Measurements from ENCODE around the gene CD38. TPM values are rescaled to one million over a fixed set of nuclear protein-coding genes. Genes with fewer than 3 reads are reported as not detected.

Gene CD38
- total RNA-seq, 1 donor from 2014 or later, result 0.64 TPM

DNA sequence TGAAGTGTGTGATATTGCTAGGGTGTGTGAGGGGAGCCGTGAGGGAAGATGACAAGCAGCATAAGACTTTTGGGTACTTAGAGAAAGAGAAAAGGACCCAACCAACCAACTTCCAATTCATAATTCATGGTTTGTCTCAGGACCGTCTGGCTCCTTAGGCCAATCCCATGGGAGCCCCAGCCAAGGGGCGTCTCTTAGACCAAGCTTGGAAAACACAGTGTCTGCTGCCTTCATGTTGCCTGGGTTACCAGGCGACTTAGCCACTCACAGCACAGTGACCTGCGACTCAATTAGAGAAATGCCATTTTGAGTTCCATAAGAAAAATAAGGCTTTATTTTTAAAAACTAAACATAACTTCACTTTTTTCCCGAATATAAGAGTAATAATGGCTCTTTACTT lies 42.6 kb upstream of the CD38 start:
- Histone ChIP-seq H3K4me2 (no peak overlapping the region), H3K27ac (no peak overlapping the region), H3K27me3 (no peaks in the 10 kb centered on the region), H3K4me3 (no peak overlapping the region), H2AFZ (replicated peaks) (no peak overlapping the region), H3K79me2 (ENCODE audit: low read depth) (no peaks in the 10 kb centered on the region), H3K36me3 (no peaks in the 10 kb centered on the region), H3K9me3 (ENCODE audit: low read depth) (no peaks in the 10 kb centered on the region), H4K20me1 (ENCODE audit: low read depth) (no peaks in the 10 kb centered on the region), H3K9ac (no peak overlapping the region), H3F3A (ENCODE audit: low read depth) (no peaks in the 10 kb centered on the region), H3K4me1 (no peaks in the 10 kb centered on the region)
- H3K4me3 Mint-ChIP-seq, result no peak overlapping the region
- no peak for DNase-seq (ENCODE audit: low spot score)
- peaks cover 3% of the 10 kb centered on the region for H3K9me3 Mint-ChIP-seq
- no peak overlapping the region for H3K27ac Mint-ChIP-seq
- H3K4me1 Mint-ChIP-seq, result peaks cover 3% of the 10 kb centered on the region
- H3K36me3 Mint-ChIP-seq, result no peaks in the 10 kb centered on the region
- no peak for TF ChIP-seq EZH2phosphoT487 (IDR thresholded peaks at IDR 0.05)
- TF ChIP-seq EZH2 (IDR thresholded peaks at IDR 0.05), result no peak
- no peak for TF ChIP-seq CTCF (IDR thresholded peaks at IDR 0.05)
- H3K27me3 Mint-ChIP-seq (ENCODE audit: insufficient read depth, low read depth), result peaks cover 2% of the 10 kb centered on the region

DNA sequence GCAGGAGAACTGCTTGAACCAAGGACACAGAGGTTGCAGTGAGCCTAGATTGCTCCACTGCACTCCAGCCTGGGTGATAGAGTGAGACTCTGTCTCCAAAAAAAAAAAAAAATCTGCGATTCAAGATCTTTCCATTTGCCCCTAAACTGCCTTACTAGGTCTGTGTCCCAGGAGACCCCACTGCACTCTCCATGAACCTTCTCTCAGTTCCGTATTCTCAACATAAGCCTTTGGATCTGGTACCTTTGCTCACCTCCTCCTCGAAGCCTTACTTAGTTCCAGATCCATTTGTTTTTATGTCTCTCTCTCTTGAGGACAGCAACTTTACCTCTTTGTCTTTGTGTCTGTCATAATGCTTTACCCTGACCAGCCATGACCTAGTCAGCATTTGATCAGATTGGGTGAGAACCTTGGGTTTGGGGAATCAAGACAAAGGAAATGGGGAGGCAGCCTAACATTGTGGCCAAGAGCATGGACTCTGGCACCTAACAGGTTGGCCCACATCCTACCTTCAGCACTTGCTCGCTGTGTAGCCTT lies 41.5 kb upstream of the CD38 start:
- no peaks in the 10 kb centered on the region for H3K36me3 Mint-ChIP-seq
- peaks cover 3% of the 10 kb centered on the region for H3K27me3 Mint-ChIP-seq (ENCODE audit: insufficient read depth, low read depth)
- Histone ChIP-seq H3K9ac (no peak overlapping the region), H2AFZ (replicated peaks) (no peak overlapping the region), H3F3A (ENCODE audit: low read depth) (no peaks in the 10 kb centered on the region), H3K9me3 (ENCODE audit: low read depth) (no peaks in the 10 kb centered on the region), H3K4me1 (no peaks in the 10 kb centered on the region), H3K36me3 (no peaks in the 10 kb centered on the region), H3K27ac (no peak overlapping the region), H4K20me1 (ENCODE audit: low read depth) (no peaks in the 10 kb centered on the region), H3K79me2 (ENCODE audit: low read depth) (no peaks in the 10 kb centered on the region), H3K4me3 (no peak overlapping the region), H3K4me2 (no peak overlapping the region), H3K27me3 (no peaks in the 10 kb centered on the region)
- no peak overlapping the region for H3K4me3 Mint-ChIP-seq
- H3K27ac Mint-ChIP-seq, result no peak overlapping the region
- peaks cover 7% of the 10 kb centered on the region for H3K9me3 Mint-ChIP-seq
- TF ChIP-seq CTCF (IDR thresholded peaks at IDR 0.05), result no peak
- no peak for TF ChIP-seq EZH2 (IDR thresholded peaks at IDR 0.05)
- no peak for TF ChIP-seq EZH2phosphoT487 (IDR thresholded peaks at IDR 0.05)
- H3K4me1 Mint-ChIP-seq, result peaks cover 3% of the 10 kb centered on the region
- DNase-seq (ENCODE audit: low spot score), result no peak

DNA sequence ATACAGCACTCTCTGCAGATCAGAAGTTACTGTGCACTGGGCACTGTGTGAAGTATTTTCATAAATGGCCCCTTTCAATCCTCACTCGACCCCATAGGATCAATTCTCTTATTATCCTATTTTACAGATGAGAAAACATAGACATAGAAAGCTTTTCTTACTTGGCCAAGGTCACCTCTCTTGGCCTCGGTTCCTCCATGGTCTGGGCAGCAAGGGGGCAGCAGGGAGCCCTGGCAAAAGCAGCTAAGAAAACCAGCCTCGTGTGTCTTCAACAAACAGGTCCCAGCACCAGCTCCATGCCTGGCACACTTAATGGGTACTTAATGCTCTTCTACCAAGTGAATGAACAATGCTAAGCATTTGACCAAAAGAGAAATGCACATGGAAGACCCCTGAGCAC lies 40.9 kb upstream of the CD38 start:
- Mint-ChIP-seq H3K9me3 (peaks cover 7% of the 10 kb centered on the region), H3K36me3 (no peaks in the 10 kb centered on the region), H3K27ac (no peak overlapping the region), H3K4me3 (no peak overlapping the region), H3K27me3 (ENCODE audit: insufficient read depth, low read depth) (peaks cover 3% of the 10 kb centered on the region), H3K4me1 (peaks cover 3% of the 10 kb centered on the region)
- no peaks in the 10 kb centered on the region for H3K4me1 ChIP-seq
- no peaks in the 10 kb centered on the region for H3F3A ChIP-seq (ENCODE audit: low read depth)
- no peaks in the 10 kb centered on the region for H3K27me3 ChIP-seq
- no peak overlapping the region for H3K4me2 ChIP-seq
- no peak overlapping the region for H3K27ac ChIP-seq
- no peaks in the 10 kb centered on the region for H3K36me3 ChIP-seq
- TF ChIP-seq EZH2phosphoT487 (IDR thresholded peaks at IDR 0.05) (no peak), CTCF (IDR thresholded peaks at IDR 0.05) (no peak), EZH2 (IDR thresholded peaks at IDR 0.05) (no peak)
- H3K9ac ChIP-seq, result no peak overlapping the region
- H3K9me3 ChIP-seq (ENCODE audit: low read depth), result no peaks in the 10 kb centered on the region
- no peak for DNase-seq (ENCODE audit: low spot score)
- no peaks in the 10 kb centered on the region for H3K79me2 ChIP-seq (ENCODE audit: low read depth)
- H4K20me1 ChIP-seq (ENCODE audit: low read depth), result no peaks in the 10 kb centered on the region
- no peak overlapping the region for H3K4me3 ChIP-seq
- H2AFZ ChIP-seq (replicated peaks), result no peak overlapping the region

Data from neural progenitor cell (in vitro differentiated cells).